H1 (cell line): Measurements from ENCODE around the gene PRDX2. TPM values are rescaled to one million over a fixed set of nuclear protein-coding genes. Genes with fewer than 3 reads are reported as not detected.

Source experiments
- SUZ12 ChIP-seq: fragments of 200-600 bp; sonication (generic); IDR thresholded peaks from 2 replicates; pipeline ENCODE4 v1.6.1; 2012; ENCODE audit warnings: mild to moderate bottlenecking, inconsistent platforms, low read length, moderate library complexity, mixed read lengths
- polyA plus RNA-seq, 7 experiments: library from polyadenylated mRNA; depleted of rRNA in 3 of 7; stranded (reverse) in 5 of 7; unstranded in 2 of 7; fragments of >200 nt in 5 of 7; fragments of 200-250 nt in 2 of 7; gene quantifications; 1 replicate in 5 of 7; 2 replicates in 1 of 7; 4 replicates in 1 of 7; pipeline versions ENCODE4 v1.2.1 to v1.2.3, GENCODE V29; 2011 to 2013; ENCODE audit warnings: missing spikeins in 2 of 7, mixed read lengths in 2 of 7
- total RNA-seq: library from RNA; stranded (reverse); fragmentation: NEBNext Ultra II Directional; extraction: Animal tissue kit (Norgen Biotek cat#: 25700); gene quantifications from 2 replicates; pipeline ENCODE4 v1.2.1, GENCODE V29; 2021

The PRDX2 gene
- total and polyA plus RNA-seq, 2 of the 8 experiments (the other 6 are each of a cell fraction or from before 2014, with no cell fraction given), result 380 to 748 TPM

GRCh38 chr19:12793290-12794195 is 8.1 kb downstream of the PRDX2 start (continued):
- no peak for TF ChIP-seq SUZ12
- TF ChIP-seq, all 59 proteins: peak for 21
